HG03469 (cell line): Measurements from ENCODE around the gene NMNAT2.

Source experiments
- ATAC-seq: cut with Tn5 transposase; IDR thresholded peaks from one replicate; pipeline ENCODE4 v1.9.1; 2021; ENCODE audit warnings: mild to moderate bottlenecking, moderate library complexity, moderate number of reproducible peaks; ENCODE audit not compliant: unreplicated experiment

NMNAT2 gene

GRCh38 chr1:183218971-183219615 lies 199.1 kb downstream of the NMNAT2 start:
- ATAC-seq = no peak

DNA sequence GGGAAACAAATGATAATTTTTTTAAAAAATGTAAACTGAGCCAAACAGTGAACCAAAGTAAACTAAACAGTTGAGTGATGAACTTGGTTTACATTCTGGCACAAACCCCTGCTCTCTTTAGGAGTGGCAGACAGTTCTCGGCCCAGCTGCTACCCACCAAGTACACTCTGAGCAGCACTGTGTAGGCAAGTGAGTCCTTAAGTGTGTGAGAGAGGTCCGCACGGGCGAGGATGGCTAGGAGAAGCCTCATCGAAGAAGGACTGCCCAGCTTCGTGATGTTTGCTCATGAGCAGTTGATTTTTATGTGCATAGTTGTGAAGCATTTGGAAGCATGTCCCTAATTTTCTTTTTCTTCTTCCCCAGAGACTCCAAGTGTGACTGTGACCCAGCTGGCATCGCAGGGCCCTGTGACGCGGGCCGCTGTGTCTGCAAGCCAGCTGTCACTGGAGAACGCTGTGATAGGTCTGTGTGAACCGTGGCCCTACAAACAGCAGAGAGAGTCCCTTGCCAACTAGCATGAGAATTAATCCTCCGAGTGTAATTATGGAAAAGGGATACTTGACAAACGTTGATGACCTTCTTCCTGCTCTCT lies 200.1 kb downstream of the NMNAT2 start:
- ATAC-seq = no peak

DNA sequence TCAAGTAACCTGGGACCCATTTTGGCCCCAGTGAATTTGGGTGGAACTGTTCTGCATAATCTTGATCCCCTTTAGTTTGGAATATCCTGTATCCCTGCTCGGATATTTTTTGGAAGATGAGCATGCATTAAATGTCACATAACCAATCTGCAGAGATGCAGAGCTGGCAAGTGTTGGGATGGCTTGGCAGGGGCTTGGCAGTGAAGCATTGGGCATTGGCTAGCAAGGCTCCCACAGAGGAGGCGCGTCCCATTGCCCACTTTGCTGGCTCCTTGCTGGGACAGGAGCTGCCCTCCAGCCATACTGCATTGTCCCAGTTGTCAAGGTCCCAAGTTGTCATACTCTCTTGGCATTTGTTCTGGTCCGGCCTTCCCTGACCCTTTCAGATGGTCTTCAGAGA lies 202.2 kb downstream of the NMNAT2 start:
- no peak for ATAC-seq

DNA sequence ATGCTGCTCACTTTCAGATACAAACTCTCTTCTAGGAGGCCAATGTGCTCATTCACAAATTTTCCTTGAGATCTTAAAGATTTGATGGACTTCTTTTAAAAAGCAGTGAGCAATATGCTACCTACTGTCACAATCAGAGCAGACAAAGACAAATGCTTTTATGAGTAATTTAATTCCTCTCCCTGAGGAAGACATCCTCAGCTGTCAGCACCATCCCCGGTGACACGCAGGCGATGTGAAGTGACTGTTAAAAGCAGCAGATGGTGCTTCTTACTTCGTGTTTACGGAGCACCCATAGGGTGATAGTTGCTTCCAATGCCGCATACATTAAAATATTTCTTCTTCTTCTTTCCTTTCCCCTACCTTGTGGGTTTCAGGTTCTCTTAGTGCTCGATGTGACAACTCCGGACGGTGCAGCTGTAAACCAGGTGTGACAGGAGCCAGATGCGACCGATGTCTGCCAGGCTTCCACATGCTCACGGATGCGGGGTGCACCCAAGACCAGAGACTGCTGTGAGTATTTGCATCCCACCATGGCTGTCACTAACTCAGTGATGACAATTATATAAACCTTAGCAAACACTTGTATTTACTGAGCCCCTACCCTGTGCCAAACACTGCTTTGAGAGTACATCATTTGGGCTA lies 203.0 kb downstream of the NMNAT2 start:
- no peak for ATAC-seq

DNA sequence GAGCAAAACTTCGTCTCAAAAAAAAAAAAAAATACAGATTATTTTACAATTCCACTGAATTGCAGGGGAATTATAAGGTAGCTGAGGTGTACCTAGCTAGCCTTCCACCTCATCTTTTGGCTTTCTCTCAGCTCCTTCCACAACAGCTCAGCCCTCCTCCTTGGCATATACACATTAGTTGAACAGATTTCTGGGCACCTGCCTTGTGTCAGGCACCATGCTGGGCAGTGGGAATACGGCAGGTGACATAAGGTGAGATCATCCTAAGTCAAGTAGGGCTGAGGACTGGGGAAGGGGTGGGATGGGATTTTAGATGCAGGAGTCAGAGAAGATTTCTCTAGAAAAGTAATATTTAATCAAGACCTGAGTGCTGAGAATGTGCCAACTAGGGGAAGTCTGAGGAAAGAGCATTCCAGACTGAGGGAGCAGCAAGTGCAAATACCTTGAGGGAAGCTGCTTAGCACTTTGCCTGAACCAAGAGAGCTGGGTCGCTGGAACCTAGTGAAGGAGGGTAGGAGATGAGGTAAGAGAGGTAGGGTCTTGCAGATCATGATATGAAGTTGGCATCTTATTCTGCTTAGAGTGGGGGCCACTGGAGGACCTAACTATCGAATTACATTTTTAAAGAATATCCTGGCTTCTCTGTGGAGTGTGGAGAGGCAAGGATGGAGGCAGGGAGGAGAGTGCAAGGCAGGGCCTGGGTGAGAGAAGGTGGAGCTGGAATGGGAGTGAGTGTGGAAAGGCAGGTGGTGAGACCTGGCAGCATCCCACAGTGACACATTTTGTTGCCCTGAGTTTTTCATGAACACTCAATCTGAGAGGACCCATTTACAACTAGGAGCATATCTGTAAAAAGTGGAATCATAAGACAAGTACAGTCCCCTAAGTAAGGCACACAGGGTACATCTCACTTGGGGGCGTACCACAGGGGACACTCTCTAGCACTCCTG lies 203.9 kb downstream of the NMNAT2 start:
- no peak for ATAC-seq

GRCh38 chr1:183212870-183213269 lies 205.3 kb downstream of the NMNAT2 start:
- no peak for ATAC-seq

DNA sequence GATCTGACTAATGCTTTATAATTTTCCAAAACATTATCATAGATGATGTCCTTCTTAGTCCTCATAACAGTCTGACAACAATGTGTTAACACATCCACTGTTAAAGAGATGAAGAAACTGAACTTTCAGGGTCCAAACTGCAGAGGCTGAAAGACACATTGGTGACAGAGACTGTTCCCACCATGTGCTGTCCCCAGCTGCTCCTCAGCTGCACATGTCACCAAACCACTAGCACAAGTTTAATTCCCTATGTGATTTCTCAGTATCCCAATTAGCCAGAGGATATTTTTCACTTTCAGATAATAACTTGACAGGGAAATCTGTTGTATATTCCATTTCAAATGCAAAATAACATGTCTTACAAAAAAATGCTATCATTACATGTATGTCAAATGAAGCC lies 207.5 kb downstream of the NMNAT2 start:
- no peak for ATAC-seq

DNA sequence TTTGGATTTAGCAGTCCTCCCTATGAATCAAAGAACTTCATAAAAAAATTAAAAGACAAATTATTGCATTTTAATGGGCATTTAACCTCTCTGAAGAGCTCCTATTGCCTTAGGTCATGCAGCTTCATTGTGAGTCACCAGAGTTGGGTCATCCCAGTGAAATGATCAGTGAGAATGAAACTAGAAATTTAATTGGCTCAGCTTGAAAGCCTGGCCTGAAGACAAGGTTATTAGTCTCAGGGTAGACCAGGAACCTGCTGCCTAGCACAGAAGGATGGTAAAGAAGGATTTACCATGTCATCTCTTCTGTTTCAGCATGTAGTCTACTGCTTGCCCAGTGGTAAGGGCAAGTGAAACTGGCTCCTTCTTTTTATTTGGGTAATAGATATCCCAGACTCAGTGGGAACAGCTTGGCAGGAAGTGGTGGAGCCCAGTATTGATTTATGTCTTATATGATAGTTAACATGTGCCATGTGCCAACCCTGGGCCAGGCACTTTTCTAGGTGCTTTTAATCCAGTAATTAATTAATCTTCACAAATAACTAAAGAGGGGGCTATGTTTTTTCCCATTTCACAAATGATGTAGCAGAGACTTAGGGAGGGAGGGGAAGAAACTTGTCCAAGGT lies 208.5 kb downstream of the NMNAT2 start:
- ATAC-seq = peak; percentile 74

DNA sequence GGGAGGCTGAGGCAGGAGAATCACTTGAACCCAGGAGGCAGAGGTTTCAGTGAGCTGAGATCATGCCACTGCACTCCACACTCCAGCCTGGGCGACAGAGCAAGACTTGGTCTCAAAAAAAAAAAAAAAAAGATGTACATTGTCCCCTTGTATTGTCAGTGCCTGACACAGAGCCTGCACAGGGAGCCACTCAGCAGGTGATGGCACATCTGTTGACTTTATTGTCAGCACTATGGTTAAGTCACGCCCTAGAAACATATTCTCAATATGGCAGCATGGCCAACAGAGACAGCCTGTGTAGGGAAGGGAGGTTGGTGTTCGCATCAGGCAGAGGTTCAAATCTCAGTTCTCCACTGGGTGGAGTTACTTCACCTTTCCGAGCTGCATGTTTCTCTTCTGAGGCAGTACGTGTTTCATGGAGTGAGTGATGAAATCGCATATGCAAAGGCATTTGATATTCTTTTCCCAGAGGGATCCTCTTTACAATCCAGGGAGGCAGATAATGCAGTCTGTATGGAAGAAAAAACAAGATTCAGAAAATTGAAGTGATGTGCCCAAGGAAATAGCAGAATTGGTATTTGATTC lies 211.6 kb downstream of the NMNAT2 start:
- no peak for ATAC-seq

DNA sequence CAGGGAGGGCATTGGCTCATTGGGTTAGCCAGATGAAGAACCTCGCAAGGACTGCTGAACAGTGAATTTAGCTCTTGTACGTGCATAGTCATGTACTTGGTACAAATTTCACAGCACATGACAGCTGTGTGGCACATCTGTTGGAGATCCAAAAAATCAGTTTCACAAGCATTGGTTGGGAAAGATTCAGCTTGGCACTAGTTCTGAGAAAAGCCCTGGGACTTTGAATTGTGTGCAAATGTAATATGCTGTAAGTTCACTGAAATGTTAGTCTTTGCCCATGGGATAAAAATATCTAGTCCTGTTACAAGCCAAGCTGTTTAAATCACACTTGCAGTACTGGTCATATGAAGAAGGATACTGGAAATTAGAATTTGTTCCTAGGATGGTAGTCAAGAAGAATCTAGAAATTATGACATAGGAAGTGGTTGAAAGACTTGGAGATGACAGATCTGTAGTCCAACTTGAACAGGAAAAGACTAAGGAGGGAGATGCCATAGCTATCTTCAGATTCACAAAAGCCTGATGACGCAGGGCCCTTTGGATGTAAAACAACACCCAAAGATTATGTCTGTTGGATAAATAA lies 212.9 kb downstream of the NMNAT2 start:
- ATAC-seq = no peak

GRCh38 chr1:183203094-183203493 lies 215.1 kb downstream of the NMNAT2 start:
- ATAC-seq = no peak

GRCh38 chr1:183200451-183200850 lies 217.7 kb downstream of the NMNAT2 start:
- no peak for ATAC-seq

- no peak for ATAC-seq
Measured at GRCh38 chr1:183199304-183199703, 218.9 kb downstream of the NMNAT2 start.

GRCh38 chr1:183198463-183198862 lies 219.7 kb downstream of the NMNAT2 start:
- no peak for ATAC-seq
